Vagina (tissue), 2 donors: Measurements from ENCODE around the gene POLR1D.

Source experiments
- CTCF ChIP-seq, 3 experiments: fragments of 450-650 bp in 2 of 3; fragments of 200-600 bp in 1 of 3; sonication (generic) in 1 of 3; IDR thresholded peaks; one replicate each; pipeline ENCODE4 v1.5.1; 2017 to 2019; ENCODE audit warnings: antibody characterized with exemption in 3 of 3, mild to moderate bottlenecking in 2 of 3, moderate library complexity in 2 of 3
- POLR2A ChIP-seq, 2 donors: fragments of 450-650 bp; IDR thresholded peaks; one replicate each; pipeline ENCODE4 v1.6.1; 2017; ENCODE audit warnings: antibody characterized with exemption in 2 of 2, mild to moderate bottlenecking in 2 of 2, moderate library complexity in 2 of 2

- TF ChIP-seq POLR2A (IDR thresholded peaks at IDR 0.05) (no peak), CTCF (IDR thresholded peaks at IDR 0.05) (no peak)
Measured at GRCh38 chr13:27628081-27628480, 6.4 kb downstream of the POLR1D start.
